K562 (cell line): ENCODE measurements around the gene PACSIN1. TPM values are rescaled to one million over a fixed set of nuclear protein-coding genes. Genes with fewer than 3 reads are reported as not detected.
A peak's percentile ranks its signal among the peaks of the same experiment; 100 is the strongest.

ENCODE experiments used
- ATAC-seq: fragments of 200-7000 bp; cut with Tn5 transposase; 3 replicates; pipeline ENCODE4 v1.9.1; 2020; ENCODE audit warnings: moderate library complexity
- BruUV-seq: library from RNA; stranded (reverse); fragments of 400-500 nt; replicated peaks from 2 replicates; lab custom pipeline; 2021; lab: Mats Ljungman, UMichigan
- CTCF ChIA-PET: fragments of 300-600 bp; formaldehyde crosslinking; extraction: SDS; loops from one replicate; lab custom pipeline; 2021; ENCODE audit warnings: low intra/inter-chr PET ratio; lab: Yijun Ruan, JAX
- POLR2A ChIA-PET: fragments of 300-600, 350-650 bp; sonication (Branson Sonifier 250); formaldehyde crosslinking; extraction: SDS; loops from one replicate; lab custom pipeline; 2021; ENCODE audit warnings: antibody characterized with exemption, inconsistent platforms; lab: Yijun Ruan, JAX
- DNase-seq, 4 experiments: peaks; one replicate each; pipeline versions ENCODE4 v3.0.0 to v3.0.0-alpha.2; 2011 to 2018; ENCODE audit warnings: low spot score in 3 of 4, mixed read lengths in 3 of 4; ENCODE audit errors: extremely low read depth in 1 of 4
- FAIRE-seq: peaks from 2 replicates; lab custom pipeline; 2011; peaks lifted over from hg19 to GRCh38; lab: Jason Lieb, UNC
- H2AFZ ChIP-seq: 2 replicates; pipeline ENCODE4 v1.6.0; 2011; ENCODE audit warnings: low read depth, low read length, control low read depth, inconsistent platforms
- H3K27ac ChIP-seq: fragments of 200-600 bp; 3 replicates; pipeline ENCODE4 v1.8.0; 2011; ENCODE audit warnings: low read depth, mild to moderate bottlenecking, control low read depth, inconsistent platforms, low read length, moderate library complexity, mixed read lengths; ENCODE audit errors: extremely low read depth
- H3K27me3 ChIP-seq, 2 experiments: fragments of 300-600 bp in 1 of 2; 2 replicates in 1 of 2; 3 replicates in 1 of 2; pipeline versions ENCODE4 v1.6.0 to v1.8.0; 2011; ENCODE audit warnings: inconsistent platforms in 2 of 2, low read length in 2 of 2, mild to moderate bottlenecking in 1 of 2, mixed read lengths in 1 of 2, moderate library complexity in 1 of 2; ENCODE audit not compliant: control insufficient read depth in 2 of 2, insufficient read depth in 2 of 2
- H3K36me3 ChIP-seq: fragments of 300-600 bp; 3 replicates; pipeline ENCODE4 v1.8.0; 2011; ENCODE audit warnings: mild to moderate bottlenecking, low read length, inconsistent platforms; ENCODE audit not compliant: control insufficient read depth, insufficient read depth
- H3K4me1 ChIP-seq, 2 experiments: fragments of 200-600 bp in 1 of 2; replicated peaks in 1 of 2; 2 replicates in 1 of 2; 3 replicates in 1 of 2; pipeline versions ENCODE4 v1.5.1 to v1.8.0; 2011; ENCODE audit warnings: inconsistent platforms in 2 of 2, low read length in 2 of 2, mild to moderate bottlenecking in 1 of 2, mixed read lengths in 1 of 2, moderate library complexity in 1 of 2; ENCODE audit not compliant: control insufficient read depth in 2 of 2, insufficient read depth in 2 of 2
- H3K4me2 ChIP-seq: 2 replicates; pipeline ENCODE4 v1.6.1; 2011; ENCODE audit warnings: low read length, control low read depth, inconsistent platforms, mixed read lengths; ENCODE audit not compliant: insufficient read depth
- H3K4me3 ChIP-seq: fragments of 200-600 bp; sonication (generic), shearing (Covaris generic); 2 replicates; pipeline ENCODE4 v1.5.1; 2016; ENCODE audit warnings: control low read depth, inconsistent platforms
- H3K79me2 ChIP-seq: fragments of 200-600 bp; 3 replicates; pipeline ENCODE4 v1.8.0; 2011; ENCODE audit warnings: low read length, inconsistent platforms; ENCODE audit not compliant: control insufficient read depth, insufficient read depth
- H3K9ac ChIP-seq, 2 experiments: 2 replicates each; pipeline versions ENCODE4 v1.6.0 to v1.6.1; 2011; ENCODE audit warnings: low read depth in 2 of 2, low read length in 2 of 2, control low read depth in 1 of 2, inconsistent platforms in 1 of 2, mild to moderate bottlenecking in 1 of 2, mixed read lengths in 1 of 2; ENCODE audit not compliant: insufficient read depth in 1 of 2
- H3K9me1 ChIP-seq: one replicate; pipeline ENCODE4 v1.6.0; 2011; ENCODE audit warnings: inconsistent platforms, mild to moderate bottlenecking, low read length, moderate library complexity; ENCODE audit not compliant: control insufficient read depth, insufficient read depth
- H3K9me3 ChIP-seq: replicated peaks from 2 replicates; pipeline ENCODE4 v1.5.1; 2011; ENCODE audit warnings: low read depth, low read length, inconsistent platforms; ENCODE audit not compliant: control insufficient read depth, insufficient read depth
- H4K20me1 ChIP-seq: replicated peaks from 2 replicates; pipeline ENCODE4 v1.6.1; 2011; ENCODE audit warnings: low read length, inconsistent platforms, mixed read lengths; ENCODE audit not compliant: control insufficient read depth, insufficient read depth
- BDP1 ChIP-seq: IDR thresholded peaks from 3 replicates; pipeline ENCODE4 v1.6.1; 2011; ENCODE audit not compliant: insufficient read length, insufficient read depth
- CHD4 ChIP-seq: fragments of 200-600 bp; sonication (generic); IDR thresholded peaks from 3 replicates; pipeline ENCODE4 v1.6.1; 2012; ENCODE audit warnings: low read depth, mild to moderate bottlenecking, mixed read lengths, low read length, inconsistent platforms; ENCODE audit not compliant: insufficient read depth, insufficient replicate concordance, poor library complexity, severe bottlenecking
- GABPB1 ChIP-seq: sonication (generic); formaldehyde crosslinking; IDR thresholded peaks from 2 replicates; pipeline ENCODE4 v1.8.0; 2022; ENCODE audit warnings: mild to moderate bottlenecking, missing genetic modification reagents
- HNRNPL ChIP-seq: fragments of 200-400 bp; formaldehyde crosslinking; IDR thresholded peaks from 2 replicates; pipeline ENCODE4 v1.6.1; 2017; ENCODE audit warnings: low read depth, mild to moderate bottlenecking, low read length
- JUND ChIP-seq, 2 experiments: IDR thresholded peaks; 2 replicates in 1 of 2; 3 replicates in 1 of 2; pipeline ENCODE4 v1.6.1; 2011; ENCODE audit warnings: borderline replicate concordance in 2 of 2, low read depth in 2 of 2, low read length in 2 of 2, improper control_type of control experiment in 1 of 2, missing biosample characterization in 1 of 2, missing genetic modification characterization in 1 of 2, missing genetic modification reagents in 1 of 2
- KAT7 ChIP-seq: sonication (generic); formaldehyde crosslinking; IDR thresholded peaks from 2 replicates; pipeline ENCODE4 v1.8.0; 2022; ENCODE audit warnings: missing genetic modification reagents, mild to moderate bottlenecking, borderline replicate concordance
- RBM14 ChIP-seq: fragments of 200-400 bp; formaldehyde crosslinking; IDR thresholded peaks from 2 replicates; pipeline ENCODE4 v1.6.1; 2018; ENCODE audit warnings: low read depth, mild to moderate bottlenecking, low read length, moderate library complexity, borderline replicate concordance; ENCODE audit not compliant: insufficient read depth
- RCOR1 ChIP-seq, 2 experiments: IDR thresholded peaks; 2 replicates each; pipeline ENCODE4 v1.6.1; 2012; ENCODE audit warnings: low read depth in 2 of 2, low read length in 2 of 2, borderline replicate concordance in 1 of 2, improper control_type of control experiment in 1 of 2
- WGBS: fragments of 100-300 bp; shearing (Covaris generic); methylation state at CpG from one replicate; pipeline ENCODE4 v1.1.6; 2016; ENCODE audit warnings: low coverage, mixed read lengths; ENCODE audit not compliant: insufficient coverage; ENCODE audit errors: missing lambda C conversion rate; 5-methylcytosine and 5-hydroxymethylcytosine counted together
- in situ Hi-C: fragments of 300-500 bp; cut with MboI; formaldehyde crosslinking; loops from 4 replicates; pipeline ENCODE4 v1.15.0; 2018; ENCODE audit warnings: inconsistent platforms, mixed read lengths
- intact Hi-C: fragments of 100-400 bp; cut with micrococcal nuclease; formaldehyde crosslinking; loops from 2 replicates; pipeline ENCODE4 v1.14.2; 2022
- polyA plus RNA-seq, 8 experiments: library from polyadenylated mRNA; depleted of rRNA in 4 of 8; stranded (reverse) in 5 of 8; unstranded in 3 of 8; fragments of >200 nt; fragmentation: Nextera tagmentation in 2 of 8; fragmentation: Illumina TruSeq in 1 of 8; extraction: Ambion mirVana in 2 of 8; extraction: Trizol in 1 of 8; gene quantifications; 2 replicates each; pipeline versions ENCODE4 v1.2.1 to v1.2.3, GENCODE V29; 2011 to 2014; ENCODE audit warnings: inconsistent platforms in 1 of 8, missing spikeins in 1 of 8
- total RNA-seq, 7 experiments: library from RNA; depleted of rRNA in 6 of 7; stranded (reverse); fragments of >200 nt in 6 of 7; fragmentation: Illumina TruSeq in 2 of 7; extraction: Trizol in 2 of 7; gene quantifications; 2 replicates each; pipeline versions ENCODE4 v1.2.1 to v1.2.3, GENCODE V29; 2011 to 2021; ENCODE audit warnings: low replicate concordance in 1 of 7
- TF ChIP-seq, protein P1 (sequence below), 3 experiments: fragments of 200-800 bp in 1 of 3; fragments of 250-450 bp in 1 of 3; fragments of 450-650 bp in 1 of 3; sonication (Bioruptor Pico) in 1 of 3; sonication (Bioruptor generic) in 1 of 3; formaldehyde crosslinking in 1 of 3; IDR thresholded peaks; 2 replicates each; pipeline versions ENCODE4 v1.6.1 to v1.8.0; 2016 to 2022; ENCODE audit warnings: mild to moderate bottlenecking in 2 of 3, missing genetic modification characterization in 2 of 3, missing compliant biosample characterization in 1 of 3, moderate library complexity in 1 of 3
- TF ChIP-seq, protein P2 (sequence below): fragments of 250-450 bp; sonication (Bioruptor Pico); IDR thresholded peaks from 2 replicates; pipeline ENCODE4 v1.5.0; 2020; ENCODE audit warnings: mild to moderate bottlenecking, borderline replicate concordance
- TF ChIP-seq, protein P3 (sequence below): sonication (generic); formaldehyde crosslinking; IDR thresholded peaks from 2 replicates; pipeline ENCODE4 v1.8.1; 2023; ENCODE audit warnings: mild to moderate bottlenecking, missing genetic modification reagents

Gene PACSIN1
- total and polyA plus RNA-seq, 9 of the 15 experiments (the other 6 are each of a cell fraction or from before 2014, with no cell fraction given): 0.01 to 1.7 (median 0.45) TPM

- Histone ChIP-seq H3K4me1 (peaks cover 12 to 25% of the 10 kb centered on the region in 2 experiments; a peak in 4 of 5 replicates), H4K20me1 (no peaks in the 10 kb centered on the region), H3K9ac (no peak overlapping the region), H3K9me3 (no peaks in the 10 kb centered on the region), H3K36me3 (no peaks in the 10 kb centered on the region), H3K27ac (no peak overlapping the region), H3K4me3 (no peak overlapping the region), H3K79me2 (no peaks in the 10 kb centered on the region), H3K9me1 (no peaks in the 10 kb centered on the region), H2AFZ (no peak overlapping the region), H3K27me3 (no peaks in the 10 kb centered on the region), H3K4me2 (no peak overlapping the region)
- intact Hi-C loops: loop anchor here (1.0 to 2.0 kb wide), 3 partner anchors 99 to 678 kb away; no protein-coding TSS in a partner anchor
- no TSS peak for BruUV-seq
- CTCF ChIA-PET: interaction anchor here (2.2 to 3.5 kb wide), 2 partner anchors 149 to 680 kb away, joined by 14 to 38 read pairs; partner anchors contain the start of gene TCP11
- no peak for DNase-seq
- POLR2A ChIA-PET: interaction anchor here (0.5 to 2.0 kb wide), 3 partner anchors 14 to 148 kb away, joined by 4 to 9 read pairs (median 6); no protein-coding TSS in a partner anchor
- in situ Hi-C loops: loop anchor here (25.0 kb wide), 1 partner anchor 676 kb away; the partner anchor contains the start of gene TCP11
- no peak for FAIRE-seq
- 50% methylated on average over 5 of the region's 5 CpGs for WGBS
- no peak for ATAC-seq
- TF ChIP-seq BDP1: no peak
- 0 out of 2 replicates have a peak, but pooled peaks have one; percentile 16 for TF ChIP-seq JUND (IDR thresholded peaks at IDR 0.05; ENCODE audit: borderline replicate concordance, low read depth, low read length)
- TF ChIP-seq JUND (tag; IDR thresholded peaks at IDR 0.05; ENCODE audit: borderline replicate concordance, low read depth, low read length): no peak
- TF ChIP-seq HNRNPL: no peak
- TF ChIP-seq KAT7 (CRISPR knock-in tag): no peak
- no peak for TF ChIP-seq RBM14
- TF ChIP-seq, protein P1, sequence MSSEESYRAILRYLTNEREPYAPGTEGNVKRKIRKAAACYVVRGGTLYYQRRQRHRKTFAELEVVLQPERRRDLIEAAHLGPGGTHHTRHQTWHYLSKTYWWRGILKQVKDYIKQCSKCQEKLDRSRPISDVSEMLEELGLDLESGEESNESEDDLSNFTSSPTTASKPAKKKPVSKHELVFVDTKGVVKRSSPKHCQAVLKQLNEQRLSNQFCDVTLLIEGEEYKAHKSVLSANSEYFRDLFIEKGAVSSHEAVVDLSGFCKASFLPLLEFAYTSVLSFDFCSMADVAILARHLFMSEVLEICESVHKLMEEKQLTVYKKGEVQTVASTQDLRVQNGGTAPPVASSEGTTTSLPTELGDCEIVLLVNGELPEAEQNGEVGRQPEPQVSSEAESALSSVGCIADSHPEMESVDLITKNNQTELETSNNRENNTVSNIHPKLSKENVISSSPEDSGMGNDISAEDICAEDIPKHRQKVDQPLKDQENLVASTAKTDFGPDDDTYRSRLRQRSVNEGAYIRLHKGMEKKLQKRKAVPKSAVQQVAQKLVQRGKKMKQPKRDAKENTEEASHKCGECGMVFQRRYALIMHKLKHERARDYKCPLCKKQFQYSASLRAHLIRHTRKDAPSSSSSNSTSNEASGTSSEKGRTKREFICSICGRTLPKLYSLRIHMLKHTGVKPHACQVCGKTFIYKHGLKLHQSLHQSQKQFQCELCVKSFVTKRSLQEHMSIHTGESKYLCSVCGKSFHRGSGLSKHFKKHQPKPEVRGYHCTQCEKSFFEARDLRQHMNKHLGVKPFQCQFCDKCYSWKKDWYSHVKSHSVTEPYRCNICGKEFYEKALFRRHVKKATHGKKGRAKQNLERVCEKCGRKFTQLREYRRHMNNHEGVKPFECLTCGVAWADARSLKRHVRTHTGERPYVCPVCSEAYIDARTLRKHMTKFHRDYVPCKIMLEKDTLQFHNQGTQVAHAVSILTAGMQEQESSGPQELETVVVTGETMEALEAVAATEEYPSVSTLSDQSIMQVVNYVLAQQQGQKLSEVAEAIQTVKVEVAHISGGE (CRISPR knock-in tag; IDR thresholded peaks at IDR 0.05): no peak
- TF ChIP-seq CHD4: peak; percentile 57
- TF ChIP-seq, protein P2, sequence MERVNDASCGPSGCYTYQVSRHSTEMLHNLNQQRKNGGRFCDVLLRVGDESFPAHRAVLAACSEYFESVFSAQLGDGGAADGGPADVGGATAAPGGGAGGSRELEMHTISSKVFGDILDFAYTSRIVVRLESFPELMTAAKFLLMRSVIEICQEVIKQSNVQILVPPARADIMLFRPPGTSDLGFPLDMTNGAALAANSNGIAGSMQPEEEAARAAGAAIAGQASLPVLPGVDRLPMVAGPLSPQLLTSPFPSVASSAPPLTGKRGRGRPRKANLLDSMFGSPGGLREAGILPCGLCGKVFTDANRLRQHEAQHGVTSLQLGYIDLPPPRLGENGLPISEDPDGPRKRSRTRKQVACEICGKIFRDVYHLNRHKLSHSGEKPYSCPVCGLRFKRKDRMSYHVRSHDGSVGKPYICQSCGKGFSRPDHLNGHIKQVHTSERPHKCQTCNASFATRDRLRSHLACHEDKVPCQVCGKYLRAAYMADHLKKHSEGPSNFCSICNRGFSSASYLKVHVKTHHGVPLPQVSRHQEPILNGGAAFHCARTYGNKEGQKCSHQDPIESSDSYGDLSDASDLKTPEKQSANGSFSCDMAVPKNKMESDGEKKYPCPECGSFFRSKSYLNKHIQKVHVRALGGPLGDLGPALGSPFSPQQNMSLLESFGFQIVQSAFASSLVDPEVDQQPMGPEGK: no peak
- no peak for TF ChIP-seq GABPB1 (CRISPR knock-in tag)
- peak in 1 of 2 experiments; percentile 62; a peak in 2 of 4 replicates for TF ChIP-seq RCOR1 (IDR thresholded peaks at IDR 0.05; ENCODE audit: borderline replicate concordance in 1 of 2, low read depth in 2 of 2, low read length in 2 of 2)
- TF ChIP-seq, protein P3, sequence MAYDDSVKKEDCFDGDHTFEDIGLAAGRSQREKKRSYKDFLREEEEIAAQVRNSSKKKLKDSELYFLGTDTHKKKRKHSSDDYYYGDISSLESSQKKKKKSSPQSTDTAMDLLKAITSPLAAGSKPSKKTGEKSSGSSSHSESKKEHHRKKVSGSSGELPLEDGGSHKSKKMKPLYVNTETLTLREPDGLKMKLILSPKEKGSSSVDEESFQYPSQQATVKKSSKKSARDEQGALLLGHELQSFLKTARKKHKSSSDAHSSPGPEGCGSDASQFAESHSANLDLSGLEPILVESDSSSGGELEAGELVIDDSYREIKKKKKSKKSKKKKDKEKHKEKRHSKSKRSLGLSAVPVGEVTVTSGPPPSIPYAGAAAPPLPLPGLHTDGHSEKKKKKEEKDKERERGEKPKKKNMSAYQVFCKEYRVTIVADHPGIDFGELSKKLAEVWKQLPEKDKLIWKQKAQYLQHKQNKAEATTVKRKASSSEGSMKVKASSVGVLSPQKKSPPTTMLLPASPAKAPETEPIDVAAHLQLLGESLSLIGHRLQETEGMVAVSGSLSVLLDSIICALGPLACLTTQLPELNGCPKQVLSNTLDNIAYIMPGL (CRISPR knock-in tag): no peak
Observed at GRCh38 chr6:34460796-34461507, 4.9 kb upstream of the PACSIN1 start.
